GM10266 (cell line): ENCODE data around the gene HPSE.
"Not testable (repeated sequence)": the region's sequence is repeated elsewhere in the genome, so short reads cannot be mapped to it uniquely, and the experiment has no call there.

ENCODE experiments used
- DNase-seq: peaks from one replicate; pipeline ENCODE4 v3.0.0; 2012; ENCODE audit errors: extremely low spot score
- TF ChIP-seq, protein P1 (sequence below): IDR thresholded peaks from 2 replicates; pipeline ENCODE4 v1.5.1; 2012; ENCODE audit warnings: mild to moderate bottlenecking, low read depth; ENCODE audit not compliant: control insufficient read depth, insufficient read depth; ENCODE audit errors: missing control alignments

The HPSE gene

GRCh38 chr4:83293305-83294046, 41.2 kb downstream of the HPSE start:
- TF ChIP-seq, protein P1, sequence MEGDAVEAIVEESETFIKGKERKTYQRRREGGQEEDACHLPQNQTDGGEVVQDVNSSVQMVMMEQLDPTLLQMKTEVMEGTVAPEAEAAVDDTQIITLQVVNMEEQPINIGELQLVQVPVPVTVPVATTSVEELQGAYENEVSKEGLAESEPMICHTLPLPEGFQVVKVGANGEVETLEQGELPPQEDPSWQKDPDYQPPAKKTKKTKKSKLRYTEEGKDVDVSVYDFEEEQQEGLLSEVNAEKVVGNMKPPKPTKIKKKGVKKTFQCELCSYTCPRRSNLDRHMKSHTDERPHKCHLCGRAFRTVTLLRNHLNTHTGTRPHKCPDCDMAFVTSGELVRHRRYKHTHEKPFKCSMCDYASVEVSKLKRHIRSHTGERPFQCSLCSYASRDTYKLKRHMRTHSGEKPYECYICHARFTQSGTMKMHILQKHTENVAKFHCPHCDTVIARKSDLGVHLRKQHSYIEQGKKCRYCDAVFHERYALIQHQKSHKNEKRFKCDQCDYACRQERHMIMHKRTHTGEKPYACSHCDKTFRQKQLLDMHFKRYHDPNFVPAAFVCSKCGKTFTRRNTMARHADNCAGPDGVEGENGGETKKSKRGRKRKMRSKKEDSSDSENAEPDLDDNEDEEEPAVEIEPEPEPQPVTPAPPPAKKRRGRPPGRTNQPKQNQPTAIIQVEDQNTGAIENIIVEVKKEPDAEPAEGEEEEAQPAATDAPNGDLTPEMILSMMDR: no peak
- no peak for DNase-seq

GRCh38 chr4:83290059-83290774, 44.4 kb downstream of the HPSE start:
- not testable (repeated sequence) for DNase-seq

GRCh38 chr4:83288381-83288780, 46.3 kb downstream of the HPSE start:
- not testable (repeated sequence) for DNase-seq

DNA sequence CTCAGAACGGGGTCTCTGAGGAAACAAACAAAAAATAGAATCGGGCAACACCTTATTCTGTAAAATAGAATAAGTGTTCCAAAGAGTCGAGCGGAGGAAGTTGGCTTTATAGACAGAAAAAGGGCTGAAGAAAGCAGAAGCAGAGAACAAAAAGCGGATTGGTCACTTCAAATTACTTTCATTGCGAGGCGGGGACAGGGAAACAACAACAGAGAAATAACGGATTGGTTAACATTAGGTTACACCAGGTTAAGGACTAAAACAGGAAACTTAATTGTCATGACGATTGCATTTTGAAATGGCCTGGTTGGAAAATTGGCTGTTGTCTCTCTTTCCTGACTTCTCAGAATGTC, 49.6 kb downstream of the HPSE start:
- TF ChIP-seq, protein P1: no peak
- peak; percentile 32 for DNase-seq

DNA sequence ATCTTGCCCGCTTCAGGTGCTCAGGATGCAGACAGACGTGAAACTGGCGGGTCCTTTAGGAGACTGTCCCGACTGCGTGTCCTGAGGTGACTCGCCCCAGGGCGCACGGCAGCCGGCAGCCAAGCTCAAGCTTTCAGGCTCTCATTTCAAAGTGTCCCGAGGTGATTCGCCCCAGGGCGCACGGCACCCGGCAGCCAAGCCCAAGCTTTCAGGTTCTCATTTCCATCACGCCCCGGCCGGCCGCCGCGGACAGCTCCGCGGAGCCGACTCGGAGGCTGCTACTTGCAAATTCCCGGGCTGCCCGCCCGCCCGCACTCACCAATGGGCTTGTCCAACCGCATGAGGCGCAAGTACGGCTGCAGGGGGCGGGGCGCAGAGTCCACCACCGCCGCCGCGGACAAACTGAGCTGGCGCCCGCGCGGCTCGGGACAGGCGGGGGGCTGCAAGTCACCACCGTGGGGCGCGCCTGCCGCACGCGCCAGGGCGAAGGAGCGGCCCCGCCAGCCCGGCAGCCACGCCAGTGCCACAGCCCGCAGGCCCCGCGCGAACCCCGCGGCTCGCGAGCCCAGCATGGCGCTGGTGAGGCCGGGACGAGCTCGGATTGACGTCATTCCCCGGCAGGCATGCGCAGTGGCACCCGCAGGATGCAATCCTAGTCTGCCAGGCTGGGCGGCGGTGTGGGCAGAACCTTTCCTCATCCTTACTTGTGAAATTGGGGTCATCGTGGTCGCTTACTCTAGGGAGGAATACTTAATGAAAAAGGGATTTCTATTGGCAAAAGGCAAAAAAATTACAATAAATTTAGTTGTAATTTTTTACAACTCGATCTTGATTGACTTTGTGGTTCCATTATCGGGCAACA, 50.2 kb downstream of the HPSE start, which contains the start of gene COQ2:
COQ2 (minus strand) TSS at position 606 of the 862 bp plus-strand sequence; CDS start at position 572, 34 bp downstream.
- peak; percentile 91 for DNase-seq
- TF ChIP-seq, protein P1: peak; percentile 26

DNA sequence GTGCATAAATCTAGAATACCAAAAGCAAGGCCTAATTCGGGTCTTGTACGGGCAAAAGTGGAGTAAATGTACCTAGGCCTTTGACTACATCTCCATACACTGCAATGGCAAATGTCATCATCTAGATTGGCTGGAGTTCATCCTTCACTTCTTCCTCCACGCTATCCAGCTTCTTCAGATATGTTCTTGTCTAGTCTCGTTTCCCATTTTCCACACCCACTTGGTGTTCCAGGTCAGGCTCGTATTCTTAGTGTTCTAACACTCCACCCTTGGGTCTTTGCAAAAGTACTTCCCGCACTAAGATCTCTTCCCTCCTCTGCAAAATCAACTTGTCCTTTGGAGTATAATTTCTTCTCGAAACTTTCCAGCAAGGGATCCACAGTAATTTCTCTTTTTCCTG, 51.5 kb downstream of the HPSE start:
- TF ChIP-seq, protein P1: no peak
- no peak for DNase-seq

DNA sequence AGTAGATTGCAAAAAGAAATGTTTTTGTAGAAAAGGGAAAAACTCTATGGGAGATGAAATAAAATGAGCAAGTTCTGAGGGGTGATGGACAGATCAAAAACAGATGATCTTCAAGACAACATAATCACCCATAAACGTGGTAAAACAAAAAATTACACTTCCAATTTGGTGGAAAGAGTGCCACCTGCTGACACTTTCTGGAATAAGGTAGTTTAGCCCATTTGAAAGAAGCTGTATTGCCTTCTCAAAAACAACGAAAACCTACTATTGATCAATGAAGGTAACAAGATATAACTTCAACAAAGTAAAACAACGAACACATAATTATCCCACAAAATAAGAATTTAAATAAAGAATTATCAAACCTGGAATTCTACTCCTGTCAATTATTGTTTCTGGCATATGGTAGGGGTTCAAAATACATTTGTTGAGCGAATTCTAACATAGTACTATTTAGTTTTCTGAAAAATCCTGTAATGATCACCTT, 52.6 kb downstream of the HPSE start:
- TF ChIP-seq, protein P1: peak; percentile 74
- DNase-seq: peak; percentile 52

DNA sequence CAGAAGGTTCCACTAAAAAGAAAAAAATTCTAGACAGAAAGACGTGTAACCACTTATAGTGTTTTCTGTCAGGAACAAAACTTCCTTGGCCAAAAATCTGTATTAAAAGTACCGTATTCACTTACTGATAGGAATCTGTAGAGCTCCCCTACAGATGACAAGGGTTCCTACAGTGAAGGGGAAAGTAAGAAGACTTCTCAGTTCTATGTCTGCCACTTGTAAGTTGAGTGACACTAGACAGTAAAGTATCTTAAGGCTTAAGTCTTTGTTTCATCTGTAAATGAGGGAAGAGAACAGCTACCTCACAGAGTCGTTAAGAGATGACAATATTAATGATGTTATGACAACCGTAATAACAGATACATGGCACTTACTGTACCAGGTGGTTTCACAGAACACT, 53.3 kb downstream of the HPSE start:
- DNase-seq: no peak
- TF ChIP-seq, protein P1: no peak
